CD14-positive monocyte (primary cell): ENCODE results near the gene TMEM132A. TPM values are rescaled to one million over a fixed set of nuclear protein-coding genes. Genes with fewer than 3 reads are reported as not detected.
"Not testable (repeated sequence)": the region's sequence is repeated elsewhere in the genome, so short reads cannot be mapped to it uniquely, and the experiment has no call there.

Experiments
- DNase-seq, 3 donors: peaks; one replicate each; pipeline ENCODE4 v3.0.0-alpha.2; 2011 to 2022
- H2AFZ ChIP-seq: 2 replicates; pipeline ENCODE4 v1.6.0; 2012; ENCODE audit warnings: mild to moderate bottlenecking, low read depth, low read length, inconsistent platforms; ENCODE audit not compliant: insufficient read depth, poor library complexity, severe bottlenecking
- H3K27ac ChIP-seq, 2 donors: 1 replicate in 1 of 2; 2 replicates in 1 of 2; pipeline ENCODE4 v1.5.1; 2012 to 2013; ENCODE audit warnings: low read length in 2 of 2, control low read depth in 1 of 2, inconsistent platforms in 1 of 2, low read depth in 1 of 2, mild to moderate bottlenecking in 1 of 2
- H3K27me3 ChIP-seq, 2 donors: one replicate each; pipeline versions ENCODE4 v1.6.0 to v1.6.1; 2011 to 2013; ENCODE audit warnings: low read length in 2 of 2; ENCODE audit not compliant: control insufficient read depth in 2 of 2, insufficient read depth in 2 of 2
- H3K36me3 ChIP-seq, 2 donors: replicated peaks in 1 of 2; 1 replicate in 1 of 2; 2 replicates in 1 of 2; pipeline versions ENCODE4 v1.5.1 to v1.6.1; 2012 to 2013; ENCODE audit warnings: low read length in 2 of 2, control low read depth in 1 of 2, inconsistent platforms in 1 of 2, mild to moderate bottlenecking in 1 of 2; ENCODE audit not compliant: insufficient read depth in 2 of 2, control insufficient read depth in 1 of 2
- H3K4me1 ChIP-seq, 2 donors: 1 replicate in 1 of 2; 2 replicates in 1 of 2; pipeline versions ENCODE4 v1.5.1 to v1.6.1; 2012 to 2013; ENCODE audit warnings: low read length in 2 of 2, control low read depth in 1 of 2, inconsistent platforms in 1 of 2, mild to moderate bottlenecking in 1 of 2, moderate library complexity in 1 of 2; ENCODE audit not compliant: insufficient read depth in 2 of 2, control insufficient read depth in 1 of 2
- H3K4me2 ChIP-seq: replicated peaks from 2 replicates; pipeline ENCODE3; 2012; ENCODE audit warnings: low read length, moderate library complexity, mild to moderate bottlenecking; ENCODE audit not compliant: poor library complexity, severe bottlenecking; ENCODE audit errors: extremely low read depth
- H3K4me3 ChIP-seq, 3 experiments: fragments of 200-600 bp in 1 of 3; sonication (generic) in 1 of 3; replicated peaks in 1 of 3; 1 replicate in 2 of 3; 2 replicates in 1 of 3; pipeline ENCODE4 v1.5.1; 2011 to 2013; ENCODE audit warnings: low read length in 3 of 3, mild to moderate bottlenecking in 3 of 3, control low read depth in 2 of 3, low read depth in 2 of 3, inconsistent platforms in 1 of 3, moderate library complexity in 1 of 3
- H3K79me2 ChIP-seq: 2 replicates; pipeline ENCODE4 v1.6.0; 2012; ENCODE audit warnings: mild to moderate bottlenecking, control low read depth, inconsistent platforms, low read length, moderate library complexity; ENCODE audit not compliant: insufficient read depth
- H3K9ac ChIP-seq: 2 replicates; pipeline ENCODE4 v1.6.0; 2017; ENCODE audit warnings: low read length, mild to moderate bottlenecking; ENCODE audit not compliant: insufficient read depth, poor library complexity, severe bottlenecking
- H3K9me3 ChIP-seq, 2 donors: replicated peaks in 1 of 2; 1 replicate in 1 of 2; 2 replicates in 1 of 2; pipeline versions ENCODE4 v1.5.1 to v1.6.1; 2012 to 2013; ENCODE audit warnings: low read length in 2 of 2, control low read depth in 1 of 2; ENCODE audit not compliant: control insufficient read depth in 1 of 2, insufficient read depth in 1 of 2
- H4K20me1 ChIP-seq: 2 replicates; pipeline ENCODE4 v1.6.0; 2012; ENCODE audit warnings: mild to moderate bottlenecking, low read length, control low read depth, moderate library complexity; ENCODE audit not compliant: insufficient read depth
- H3K27ac Mint-ChIP-seq, 7 donors: one replicate each; pipeline ENCODE4 v1.8.0; 2020; ENCODE audit warnings: mild to moderate bottlenecking in 7 of 7, mixed read lengths in 7 of 7, moderate library complexity in 6 of 7, inconsistent platforms in 2 of 7
- H3K27me3 Mint-ChIP-seq, 3 donors: one replicate each; pipeline ENCODE4 v1.8.0; 2021 to 2022; ENCODE audit warnings: low read depth in 3 of 3, mild to moderate bottlenecking in 3 of 3, mixed read lengths in 3 of 3, moderate library complexity in 3 of 3, inconsistent platforms in 1 of 3
- H3K36me3 Mint-ChIP-seq, 2 donors: one replicate each; pipeline ENCODE4 v1.8.0; 2020; ENCODE audit warnings: mixed read lengths in 2 of 2, inconsistent platforms in 1 of 2, mild to moderate bottlenecking in 1 of 2
- H3K4me1 Mint-ChIP-seq: one replicate; pipeline ENCODE4 v1.8.0; 2020; ENCODE audit warnings: mild to moderate bottlenecking, mixed read lengths
- H3K4me3 Mint-ChIP-seq, 2 donors: one replicate each; pipeline ENCODE4 v1.8.0; 2020; ENCODE audit warnings: mild to moderate bottlenecking in 2 of 2, mixed read lengths in 2 of 2, moderate library complexity in 1 of 2
- H3K9me3 Mint-ChIP-seq, 7 donors: one replicate each; pipeline ENCODE4 v1.8.0; 2020 to 2022; ENCODE audit warnings: mixed read lengths in 7 of 7, mild to moderate bottlenecking in 6 of 7, moderate library complexity in 6 of 7, inconsistent platforms in 2 of 7
- WGBS: methylation state at CpG from one replicate; pipeline ENCODE4 v1.1.5; 2013; ENCODE audit warnings: missing lambda C conversion rate; ENCODE audit not compliant: insufficient coverage; 5-methylcytosine and 5-hydroxymethylcytosine counted together
- intact Hi-C, 2 donors: fragments of 100-400 bp; cut with micrococcal nuclease; formaldehyde crosslinking; loops; one replicate each; pipeline versions ENCODE4 v1.15.0 to v1.15.1; 2023
- polyA plus RNA-seq, 3 donors: library from polyadenylated mRNA; depleted of rRNA in 1 of 3; unstranded in 2 of 3; stranded (reverse) in 1 of 3; fragments of 300-500 nt in 2 of 3; fragments of >200 nt in 1 of 3; fragmentation: Illumina TruSeq in 2 of 3; gene quantifications; 1 replicate in 2 of 3; 2 replicates in 1 of 3; pipeline ENCODE4 v1.2.3, GENCODE V29; 2012 to 2021
- TF ChIP-seq, protein P1 (sequence below): fragments of 200-600 bp; IDR thresholded peaks from one replicate; pipeline ENCODE4 v1.8.0; 2022; ENCODE audit warnings: antibody characterized with exemption, mild to moderate bottlenecking

The TMEM132A gene
- polyA plus RNA-seq, 3 donors: 0.01 to 0.31 (median 0.21) TPM

DNA sequence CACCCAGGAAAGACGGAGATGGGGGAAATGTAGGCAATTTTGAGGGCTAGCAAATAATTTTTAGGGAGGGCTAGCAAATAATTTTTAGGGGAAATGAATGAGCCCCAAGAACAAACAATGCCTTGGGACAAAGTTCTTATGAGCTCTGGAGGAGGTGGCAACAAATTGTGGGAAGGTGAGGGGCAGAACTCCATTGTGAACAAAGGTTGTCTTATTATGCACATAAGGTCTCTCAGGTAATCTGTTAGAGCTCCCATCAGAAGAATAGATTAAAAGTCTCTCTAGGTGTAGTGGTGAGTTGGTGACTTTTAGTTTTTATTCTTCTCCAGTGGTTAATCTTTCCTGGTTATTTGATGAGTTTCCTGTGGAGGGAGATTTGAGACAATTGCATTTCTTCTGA is 15.5 kb upstream of the TMEM132A start:
- intact Hi-C loops: loop anchor here in 1 of 2 donors (5.0 kb wide), 1 partner anchor 67 kb away; the partner anchor contains the start of gene CCDC86
- peaks cover 0 to 5% (median 2%) of the 10 kb centered on the region in 3 donors for H3K27me3 Mint-ChIP-seq
- Histone ChIP-seq H3K4me2 (no peak overlapping the region), H3K4me3 (no peak overlapping the region), H4K20me1 (peaks cover 20% of the 10 kb centered on the region), H2AFZ (no peak overlapping the region), H3K9ac (no peak overlapping the region), H3K27ac (peak overlapping the region in 1 of 2 donors; percentile 79), H3K27me3 (no peaks in the 10 kb centered on the region), H3K36me3 (peaks cover under 1 to 6% of the 10 kb centered on the region in 2 donors), H3K4me1 (peaks cover 61 to 67% of the 10 kb centered on the region in 2 donors), H3K9me3 (no peaks in the 10 kb centered on the region), H3K79me2 (peaks cover 23% of the 10 kb centered on the region)
- H3K4me3 Mint-ChIP-seq: no peak overlapping the region
- no peak for DNase-seq
- peaks cover 0 to 13% (median 6%) of the 10 kb centered on the region in 7 donors for H3K9me3 Mint-ChIP-seq
- peaks cover 80% of the 10 kb centered on the region for H3K4me1 Mint-ChIP-seq
- WGBS: 100% methylated on average over 1 of the region's 1 CpG
- H3K27ac Mint-ChIP-seq: peak overlapping the region in 3 of 7 donors; percentile 90 to 95 (median 92)
- TF ChIP-seq, protein P1, sequence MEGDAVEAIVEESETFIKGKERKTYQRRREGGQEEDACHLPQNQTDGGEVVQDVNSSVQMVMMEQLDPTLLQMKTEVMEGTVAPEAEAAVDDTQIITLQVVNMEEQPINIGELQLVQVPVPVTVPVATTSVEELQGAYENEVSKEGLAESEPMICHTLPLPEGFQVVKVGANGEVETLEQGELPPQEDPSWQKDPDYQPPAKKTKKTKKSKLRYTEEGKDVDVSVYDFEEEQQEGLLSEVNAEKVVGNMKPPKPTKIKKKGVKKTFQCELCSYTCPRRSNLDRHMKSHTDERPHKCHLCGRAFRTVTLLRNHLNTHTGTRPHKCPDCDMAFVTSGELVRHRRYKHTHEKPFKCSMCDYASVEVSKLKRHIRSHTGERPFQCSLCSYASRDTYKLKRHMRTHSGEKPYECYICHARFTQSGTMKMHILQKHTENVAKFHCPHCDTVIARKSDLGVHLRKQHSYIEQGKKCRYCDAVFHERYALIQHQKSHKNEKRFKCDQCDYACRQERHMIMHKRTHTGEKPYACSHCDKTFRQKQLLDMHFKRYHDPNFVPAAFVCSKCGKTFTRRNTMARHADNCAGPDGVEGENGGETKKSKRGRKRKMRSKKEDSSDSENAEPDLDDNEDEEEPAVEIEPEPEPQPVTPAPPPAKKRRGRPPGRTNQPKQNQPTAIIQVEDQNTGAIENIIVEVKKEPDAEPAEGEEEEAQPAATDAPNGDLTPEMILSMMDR: no peak
- H3K36me3 Mint-ChIP-seq: peaks cover 2 to 12% of the 10 kb centered on the region in 2 donors

DNA sequence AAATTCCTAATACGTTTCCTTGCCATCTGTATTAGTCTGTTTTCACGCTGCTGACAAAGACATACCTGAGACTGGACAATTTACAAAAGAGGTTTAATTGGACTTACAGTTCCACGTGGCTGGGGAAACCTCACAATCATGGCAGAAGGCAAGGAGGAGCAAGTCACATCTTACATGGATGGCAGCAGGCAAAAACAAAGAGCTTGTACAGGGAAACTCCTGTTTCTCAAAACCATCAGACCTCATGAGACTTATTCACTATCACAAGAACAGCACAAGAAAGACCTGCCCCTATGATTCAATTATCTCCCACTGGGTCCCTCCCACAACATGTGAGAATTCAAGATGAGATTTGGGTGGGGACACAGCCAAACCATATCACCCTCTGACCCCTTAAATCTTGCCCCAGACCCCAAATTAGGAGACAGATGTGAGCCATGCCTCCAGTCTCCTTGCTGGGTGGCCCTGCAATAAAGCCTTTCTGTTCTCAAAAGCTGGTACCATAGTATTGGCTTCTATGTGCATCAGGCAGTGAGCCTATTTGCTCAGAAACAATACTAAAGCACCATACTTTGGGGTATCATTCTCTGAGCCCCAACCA is 14.5 kb upstream of the TMEM132A start:
- not testable (repeated sequence) for H3K36me3 ChIP-seq, H3K4me3 Mint-ChIP-seq, H3K27me3 Mint-ChIP-seq, H3K27me3 ChIP-seq, H3K9me3 ChIP-seq, H2AFZ ChIP-seq
- Histone ChIP-seq H3K27ac (peak overlapping the region; percentile 55 to 79), H3K4me1 (peaks cover 66 to 71% of the 10 kb centered on the region in 2 donors), H3K4me3 (peak overlapping the region in 1 of 3 experiments; percentile 10), H4K20me1 (peaks cover 12% of the 10 kb centered on the region), H3K4me2 (peak overlapping the region; percentile 10), H3K79me2 (peaks cover 19% of the 10 kb centered on the region), H3K9ac (peak overlapping the region; percentile 6)
- peaks cover 0 to 13% (median 6%) of the 10 kb centered on the region in 7 donors for H3K9me3 Mint-ChIP-seq
- 100% methylated on average over 2 of the region's 3 CpGs for WGBS
- DNase-seq: peak in 1 of 3 donors; percentile 66
- peak overlapping the region; percentile 85 to 95 (median 90) for H3K27ac Mint-ChIP-seq
- peaks cover 75% of the 10 kb centered on the region for H3K4me1 Mint-ChIP-seq
- intact Hi-C loops: loop anchor here in 1 of 2 donors (5.0 kb wide), 1 partner anchor 67 kb away; the partner anchor contains the start of gene CCDC86
- H3K36me3 Mint-ChIP-seq: peaks cover 0 to 12% of the 10 kb centered on the region in 2 donors
